ENCODE results near the gene TRMT2A. TPM values are rescaled to one million over a fixed set of nuclear protein-coding genes. Genes with fewer than 3 reads are reported as not detected.
A peak's percentile ranks its signal among the peaks of the same experiment; 100 is the strongest.

The TRMT2A gene
- total and polyA plus RNA-seq, 5 donors, result 23.1 to 32.0 (median 28.0) TPM

GRCh38 chr22:20148414-20148813 is 31.4 kb upstream of the TRMT2A start:
- ATAC-seq (no peak), DNase-seq (no peak)
- no peak overlapping the region for H3K4me3 ChIP-seq (ENCODE audit: low read length)
- H3K4me1 ChIP-seq (ENCODE audit: control insufficient read depth, insufficient read depth, low read length), result no peaks in the 10 kb centered on the region
- no peaks in the 10 kb centered on the region for H3K9me3 ChIP-seq (ENCODE audit: control insufficient read depth, low read length)
- 82% methylated on average over 18 of the region's 18 CpGs for WGBS
- intact Hi-C loops (cut with DNase I), result no loop called here
- H3K27me3 ChIP-seq (ENCODE audit: control insufficient read depth, insufficient read depth), result no peaks in the 10 kb centered on the region
- no peak overlapping the region for H3K27ac ChIP-seq (ENCODE audit: low read length)

GRCh38 chr22:20147237-20147988 is 30.4 kb upstream of the TRMT2A start:
- no peaks in the 10 kb centered on the region for H3K27me3 ChIP-seq (ENCODE audit: control insufficient read depth, insufficient read depth)
- H3K27ac ChIP-seq (ENCODE audit: low read length), result no peak overlapping the region
- H3K4me1 ChIP-seq (ENCODE audit: control insufficient read depth, insufficient read depth, low read length), result no peaks in the 10 kb centered on the region
- intact Hi-C loops (cut with DNase I), result no loop called here
- H3K4me3 ChIP-seq (ENCODE audit: low read length), result no peak overlapping the region
- WGBS, result 75% methylated on average over 14 of the region's 14 CpGs
- DNase-seq (no peak), ATAC-seq (no peak)
- H3K9me3 ChIP-seq (ENCODE audit: control insufficient read depth, low read length), result no peaks in the 10 kb centered on the region

GRCh38 chr22:20146777-20147176 is 29.8 kb upstream of the TRMT2A start:
- no peak for DNase-seq
- intact Hi-C loops (cut with DNase I), result no loop called here
- no peaks in the 10 kb centered on the region for H3K4me1 ChIP-seq (ENCODE audit: control insufficient read depth, insufficient read depth, low read length)
- no peak for ATAC-seq
- H3K27ac ChIP-seq (ENCODE audit: low read length), result no peak overlapping the region
- H3K27me3 ChIP-seq (ENCODE audit: control insufficient read depth, insufficient read depth), result no peaks in the 10 kb centered on the region
- 82% methylated on average over 22 of the region's 22 CpGs for WGBS
- H3K4me3 ChIP-seq (ENCODE audit: low read length), result no peak overlapping the region
- H3K9me3 ChIP-seq (ENCODE audit: control insufficient read depth, low read length), result no peaks in the 10 kb centered on the region

- 88% methylated on average over 21 of the region's 21 CpGs for WGBS
- Histone ChIP-seq H3K9me3 (ENCODE audit: control insufficient read depth, low read length) (no peaks in the 10 kb centered on the region), H3K4me1 (ENCODE audit: control insufficient read depth, insufficient read depth, low read length) (no peaks in the 10 kb centered on the region), H3K27me3 (ENCODE audit: control insufficient read depth, insufficient read depth) (no peaks in the 10 kb centered on the region), H3K27ac (ENCODE audit: low read length) (no peak overlapping the region), H3K4me3 (ENCODE audit: low read length) (no peak overlapping the region)
- DNase-seq, result no peak
- intact Hi-C loops (cut with DNase I), result no loop called here
- ATAC-seq, result no peak
These were observed 28.8 kb upstream of the TRMT2A start for GRCh38 chr22:20145832-20146223.

GRCh38 chr22:20145206-20145831 is 28.3 kb upstream of the TRMT2A start:
- H3K9me3 ChIP-seq (ENCODE audit: control insufficient read depth, low read length), result no peaks in the 10 kb centered on the region
- no peak overlapping the region for H3K27ac ChIP-seq (ENCODE audit: low read length)
- intact Hi-C loops (cut with DNase I), result no loop called here
- WGBS, result 93% methylated on average over 22 of the region's 22 CpGs
- H3K27me3 ChIP-seq (ENCODE audit: control insufficient read depth, insufficient read depth), result no peaks in the 10 kb centered on the region
- no peaks in the 10 kb centered on the region for H3K4me1 ChIP-seq (ENCODE audit: control insufficient read depth, insufficient read depth, low read length)
- ATAC-seq (no peak), DNase-seq (no peak)
- no peak overlapping the region for H3K4me3 ChIP-seq (ENCODE audit: low read length)

- DNase-seq, result no peak
- Histone ChIP-seq H3K27me3 (ENCODE audit: control insufficient read depth, insufficient read depth) (no peaks in the 10 kb centered on the region), H3K4me1 (ENCODE audit: control insufficient read depth, insufficient read depth, low read length) (no peaks in the 10 kb centered on the region), H3K4me3 (ENCODE audit: low read length) (no peak overlapping the region), H3K9me3 (ENCODE audit: control insufficient read depth, low read length) (no peaks in the 10 kb centered on the region), H3K27ac (ENCODE audit: low read length) (no peak overlapping the region)
- ATAC-seq, result no peak
- WGBS, result 81% methylated on average over 19 of the region's 19 CpGs
- intact Hi-C loops (cut with DNase I), result no loop called here
These were observed 27.0 kb upstream of the TRMT2A start for GRCh38 chr22:20143883-20144665.

GRCh38 chr22:20142711-20143621 is 25.9 kb upstream of the TRMT2A start:
- H3K4me3 ChIP-seq (ENCODE audit: low read length), result no peak overlapping the region
- DNase-seq (peak in 2 of 3 donors; percentile 59 to 70), ATAC-seq (no peak)
- H3K27ac ChIP-seq (ENCODE audit: low read length), result no peak overlapping the region
- intact Hi-C loops (cut with DNase I), result no loop called here
- WGBS, result 95% methylated on average over 65 of the region's 65 CpGs
- no peaks in the 10 kb centered on the region for H3K27me3 ChIP-seq (ENCODE audit: control insufficient read depth, insufficient read depth)
- H3K4me1 ChIP-seq (ENCODE audit: control insufficient read depth, insufficient read depth, low read length), result no peaks in the 10 kb centered on the region
- no peaks in the 10 kb centered on the region for H3K9me3 ChIP-seq (ENCODE audit: control insufficient read depth, low read length)

GRCh38 chr22:20141186-20142077 is 24.4 kb upstream of the TRMT2A start:
- intact Hi-C loops (cut with DNase I), result no loop called here
- DNase-seq (peak in 2 of 3 donors; percentile 41 to 47), ATAC-seq (no peak)
- 85% methylated on average over 22 of the region's 22 CpGs for WGBS
- Histone ChIP-seq H3K9me3 (ENCODE audit: control insufficient read depth, low read length) (no peaks in the 10 kb centered on the region), H3K27me3 (ENCODE audit: control insufficient read depth, insufficient read depth) (no peaks in the 10 kb centered on the region), H3K27ac (ENCODE audit: low read length) (no peak overlapping the region), H3K4me1 (ENCODE audit: control insufficient read depth, insufficient read depth, low read length) (peaks cover 8% of the 10 kb centered on the region), H3K4me3 (ENCODE audit: low read length) (no peak overlapping the region)

- no peak for ATAC-seq
These were observed 23.5 kb upstream of the TRMT2A start for GRCh38 chr22:20140521-20140964.

GRCh38 chr22:20140107-20140445 is 23.1 kb upstream of the TRMT2A start:
- H3K4me1 ChIP-seq (ENCODE audit: control insufficient read depth, insufficient read depth, low read length), result peaks cover 14% of the 10 kb centered on the region
- 94% methylated on average over 11 of the region's 11 CpGs for WGBS
- no peaks in the 10 kb centered on the region for H3K27me3 ChIP-seq (ENCODE audit: control insufficient read depth, insufficient read depth)
- no peak overlapping the region for H3K27ac ChIP-seq (ENCODE audit: low read length)
- no peak overlapping the region for H3K4me3 ChIP-seq (ENCODE audit: low read length)
- ATAC-seq (no peak), DNase-seq (peak in 2 of 3 donors; percentile 6 to 54)
- intact Hi-C loops (cut with DNase I), result no loop called here
- no peaks in the 10 kb centered on the region for H3K9me3 ChIP-seq (ENCODE audit: control insufficient read depth, low read length)

More at GRCh38 chr22:20140521-20140964, 23.5 kb upstream of the TRMT2A start:
- peaks cover 14% of the 10 kb centered on the region for H3K4me1 ChIP-seq (ENCODE audit: control insufficient read depth, insufficient read depth, low read length)
- WGBS, result 93% methylated on average over 17 of the region's 17 CpGs
- no peak overlapping the region for H3K27ac ChIP-seq (ENCODE audit: low read length)
- no peak overlapping the region for H3K4me3 ChIP-seq (ENCODE audit: low read length)
- H3K9me3 ChIP-seq (ENCODE audit: control insufficient read depth, low read length), result no peaks in the 10 kb centered on the region
- no peaks in the 10 kb centered on the region for H3K27me3 ChIP-seq (ENCODE audit: control insufficient read depth, insufficient read depth)
- DNase-seq, result peak in 2 of 3 donors; percentile 45 to 62
- intact Hi-C loops (cut with DNase I), result no loop called here

All from right cardiac atrium (tissue), 5 donors.